HG03159 (cell line): ENCODE results near the gene MPP2.
"Not testable (repeated sequence)": the region's sequence is repeated elsewhere in the genome, so short reads cannot be mapped to it uniquely, and the experiment has no call there.

ENCODE experiments used
- ATAC-seq: cut with Tn5 transposase; IDR thresholded peaks from one replicate; pipeline ENCODE4 v1.9.1; 2021; ENCODE audit warnings: mild to moderate bottlenecking, moderate library complexity; ENCODE audit not compliant: unreplicated experiment

Gene MPP2, protein sequence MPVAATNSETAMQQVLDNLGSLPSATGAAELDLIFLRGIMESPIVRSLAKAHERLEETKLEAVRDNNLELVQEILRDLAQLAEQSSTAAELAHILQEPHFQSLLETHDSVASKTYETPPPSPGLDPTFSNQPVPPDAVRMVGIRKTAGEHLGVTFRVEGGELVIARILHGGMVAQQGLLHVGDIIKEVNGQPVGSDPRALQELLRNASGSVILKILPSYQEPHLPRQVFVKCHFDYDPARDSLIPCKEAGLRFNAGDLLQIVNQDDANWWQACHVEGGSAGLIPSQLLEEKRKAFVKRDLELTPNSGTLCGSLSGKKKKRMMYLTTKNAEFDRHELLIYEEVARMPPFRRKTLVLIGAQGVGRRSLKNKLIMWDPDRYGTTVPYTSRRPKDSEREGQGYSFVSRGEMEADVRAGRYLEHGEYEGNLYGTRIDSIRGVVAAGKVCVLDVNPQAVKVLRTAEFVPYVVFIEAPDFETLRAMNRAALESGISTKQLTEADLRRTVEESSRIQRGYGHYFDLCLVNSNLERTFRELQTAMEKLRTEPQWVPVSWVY

DNA sequence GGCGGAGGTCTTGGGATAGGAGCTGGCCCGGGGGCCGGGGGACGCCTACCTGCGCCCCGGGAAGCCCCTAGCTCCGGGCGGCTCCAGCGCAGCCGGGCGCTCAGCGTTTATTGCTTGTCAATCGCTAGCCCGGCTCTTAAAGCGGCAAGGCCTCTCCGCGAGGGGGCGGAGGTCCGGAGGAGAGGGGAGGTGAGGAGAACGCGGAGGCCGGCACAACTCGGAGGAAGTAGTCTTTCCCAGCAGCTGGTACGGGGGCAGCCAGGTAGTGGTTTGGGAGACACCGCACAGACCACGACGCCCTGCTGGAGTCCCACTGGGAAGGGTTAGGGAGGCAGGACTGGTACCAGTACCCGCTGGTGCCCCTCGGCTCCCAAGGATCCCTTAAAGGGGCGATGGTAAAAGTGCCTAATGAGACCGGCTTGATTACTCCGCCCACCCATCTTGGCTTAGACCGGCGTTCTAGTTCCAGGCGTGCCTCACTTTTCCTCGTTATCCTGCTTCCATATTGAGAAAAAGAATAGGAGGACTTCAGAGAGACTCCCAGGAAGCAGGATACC lies at the start of gene MPP2:
Gene MPP2, minus strand, starts transcription at position 112 of the 557 bp plus-strand sequence. CDS start 3,076 bp downstream, outside the sequence.
- no peak for ATAC-seq

DNA sequence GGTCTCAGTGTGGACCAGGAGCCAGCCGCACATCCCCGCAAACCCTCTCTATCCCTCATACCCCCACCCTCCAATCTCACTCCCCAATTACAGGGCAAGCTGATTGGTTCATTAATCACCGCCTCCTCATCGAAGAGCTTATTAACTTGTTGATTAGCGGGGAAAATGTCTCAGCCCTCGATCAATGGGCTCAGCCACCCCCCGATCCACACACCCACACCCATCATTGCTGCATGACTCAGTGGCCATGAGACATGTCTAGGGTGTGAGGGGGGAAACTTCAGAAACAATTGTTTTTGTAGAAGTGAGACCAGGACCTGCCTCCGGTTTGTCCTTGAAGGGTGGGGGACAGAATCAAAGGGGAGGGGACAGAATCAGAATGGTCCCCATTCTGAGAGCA lies 48.9 kb upstream of the MPP2 start:
- no peak for ATAC-seq

DNA sequence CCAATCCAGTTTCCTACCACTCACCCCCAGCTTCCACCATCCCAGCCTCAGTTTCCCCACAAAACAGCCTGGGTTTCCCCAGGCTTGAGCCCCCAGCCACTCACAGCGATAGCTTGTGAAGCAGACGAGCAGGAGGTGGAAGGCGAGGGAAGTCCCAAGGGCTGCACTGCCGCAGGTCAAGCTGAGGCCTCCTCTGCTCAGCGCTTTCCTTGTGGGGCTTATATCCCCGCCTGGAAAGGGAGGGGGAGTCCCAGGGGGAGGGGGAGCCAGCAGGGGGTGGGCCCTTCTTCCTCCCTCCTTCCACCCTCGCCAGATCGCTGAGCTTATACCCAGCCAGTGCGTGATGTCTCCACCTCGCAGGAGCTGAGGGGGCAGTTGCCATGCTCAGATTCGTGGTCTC lies 46.4 kb upstream of the MPP2 start, which contains the start of gene PYY:
Gene PYY, minus strand, starts transcription at position 195 of the 400 bp plus-strand sequence. CDS start 457 bp downstream, outside the sequence.
- no peak for ATAC-seq

DNA sequence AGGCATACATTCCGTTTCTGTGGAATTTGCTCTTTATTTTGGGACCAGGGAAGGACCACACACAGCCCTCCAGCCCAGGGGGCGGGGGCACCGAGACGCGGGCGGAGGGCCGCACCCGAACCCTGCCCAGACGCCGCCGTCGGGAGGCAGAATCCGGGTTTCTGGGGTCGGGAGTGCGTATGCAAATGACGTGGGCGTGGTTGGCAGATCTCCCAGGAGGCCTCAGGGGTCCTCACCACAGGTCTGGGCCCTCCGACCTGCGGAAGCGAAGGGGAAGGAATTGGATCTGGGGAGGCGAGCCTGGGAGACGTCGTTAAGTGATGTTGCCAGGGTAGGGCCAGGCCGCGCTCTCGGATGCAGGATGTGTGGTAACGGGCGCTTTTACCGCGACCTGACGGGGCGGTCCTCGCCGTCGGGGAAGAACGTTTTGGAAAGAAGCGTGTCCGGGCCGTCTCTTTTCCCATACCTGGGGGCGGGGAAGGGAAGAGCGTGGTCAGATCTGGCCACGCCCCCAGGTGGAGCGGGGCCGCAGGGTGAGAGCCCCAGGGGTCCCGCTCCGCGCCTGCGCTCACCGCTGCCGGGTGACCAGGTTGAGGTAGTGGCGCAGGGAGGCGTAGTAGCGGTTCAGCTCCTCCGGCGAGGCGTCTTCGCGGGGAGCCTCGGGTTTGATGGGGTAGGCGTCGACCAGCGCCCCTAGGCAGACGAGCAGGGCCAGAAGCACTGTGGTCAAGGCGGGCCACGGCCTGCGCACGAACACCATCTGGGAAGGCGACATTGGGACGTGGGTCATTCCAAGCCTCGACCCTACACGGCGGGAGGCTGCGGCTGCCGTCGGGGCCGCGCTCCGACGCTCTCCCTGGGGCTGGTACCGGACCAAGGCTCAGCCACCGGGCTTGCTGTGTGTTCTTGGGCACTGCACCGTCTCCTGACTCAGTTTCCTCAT lies 45.7 kb upstream of the MPP2 start:
- no peak for ATAC-seq

DNA sequence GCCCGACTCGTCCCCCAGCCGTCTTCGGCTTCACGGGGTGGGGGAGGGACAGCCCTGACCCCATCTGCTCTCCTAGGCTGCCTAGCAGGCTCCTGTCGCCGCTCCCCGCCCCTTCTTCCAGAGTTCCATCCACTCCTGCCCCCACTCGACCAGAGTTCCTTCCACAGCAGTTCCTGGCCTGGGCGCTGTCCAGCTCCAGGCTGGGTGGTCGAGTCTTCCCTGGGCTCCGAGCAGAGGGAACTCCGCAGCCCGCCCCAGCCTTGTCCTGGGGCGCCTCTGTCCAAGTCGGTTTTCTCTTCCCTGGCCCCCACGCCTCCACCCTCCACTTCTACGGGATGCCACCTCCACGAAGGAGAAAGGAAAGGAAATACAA lies 45.0 kb upstream of the MPP2 start:
- no peak for ATAC-seq

DNA sequence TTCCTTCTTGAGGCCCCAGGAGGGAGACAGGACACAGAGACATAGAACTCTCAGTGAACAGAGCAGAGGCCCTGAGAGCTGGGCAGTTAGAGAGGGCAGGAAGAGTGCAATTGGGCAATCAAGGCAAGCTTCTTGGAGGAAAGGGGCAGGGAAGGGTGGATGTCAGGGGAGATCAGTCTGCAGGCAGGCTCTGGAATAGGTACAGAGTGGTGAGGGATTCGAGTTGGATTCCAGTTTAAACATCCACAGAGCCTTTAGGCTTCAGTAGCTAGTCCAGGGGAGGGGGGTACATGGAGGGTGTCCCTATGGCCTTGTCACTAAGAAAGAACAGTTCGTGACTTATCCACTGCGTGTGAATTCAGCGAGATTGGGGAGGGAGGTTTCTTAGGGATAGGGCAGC lies 44.4 kb upstream of the MPP2 start:
- no peak for ATAC-seq

DNA sequence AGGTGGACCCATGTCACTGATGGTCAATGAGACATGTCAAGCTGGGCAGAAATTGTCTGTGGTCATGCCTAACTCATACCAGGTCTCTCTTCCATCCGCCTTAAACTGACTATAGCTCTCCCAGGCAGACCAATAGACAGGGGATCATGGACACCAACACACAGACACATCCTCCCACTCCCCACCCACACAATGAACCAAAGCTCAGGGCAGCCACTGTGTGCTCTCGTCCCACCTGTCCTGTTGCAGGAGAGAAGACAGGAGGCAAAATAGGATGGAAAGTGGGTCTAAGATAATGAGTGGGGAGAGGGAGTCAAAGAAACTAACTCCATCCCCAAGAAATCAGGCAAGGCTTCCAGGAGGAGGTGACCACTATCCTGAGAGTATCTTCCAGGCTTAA lies 43.2 kb upstream of the MPP2 start:
- no peak for ATAC-seq

DNA sequence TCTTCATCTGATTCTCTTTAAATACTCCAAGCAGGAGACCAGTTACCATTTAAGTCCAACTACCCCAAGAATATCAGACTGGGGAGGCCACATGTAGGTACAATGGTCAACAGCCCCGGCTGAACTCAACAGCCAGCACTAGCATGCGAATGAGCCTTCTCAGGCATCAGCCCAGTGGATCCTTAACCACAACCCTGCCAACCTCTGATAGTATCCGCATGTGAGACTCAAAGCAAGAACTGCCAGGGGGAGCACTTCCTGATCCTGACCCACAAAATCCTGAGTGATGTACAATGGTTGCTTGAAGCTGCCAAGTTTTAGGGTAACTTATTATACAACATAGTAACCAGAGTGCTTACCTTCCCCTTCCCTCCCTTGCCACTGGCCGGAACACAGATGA lies 42.4 kb upstream of the MPP2 start:
- ATAC-seq: no peak

DNA sequence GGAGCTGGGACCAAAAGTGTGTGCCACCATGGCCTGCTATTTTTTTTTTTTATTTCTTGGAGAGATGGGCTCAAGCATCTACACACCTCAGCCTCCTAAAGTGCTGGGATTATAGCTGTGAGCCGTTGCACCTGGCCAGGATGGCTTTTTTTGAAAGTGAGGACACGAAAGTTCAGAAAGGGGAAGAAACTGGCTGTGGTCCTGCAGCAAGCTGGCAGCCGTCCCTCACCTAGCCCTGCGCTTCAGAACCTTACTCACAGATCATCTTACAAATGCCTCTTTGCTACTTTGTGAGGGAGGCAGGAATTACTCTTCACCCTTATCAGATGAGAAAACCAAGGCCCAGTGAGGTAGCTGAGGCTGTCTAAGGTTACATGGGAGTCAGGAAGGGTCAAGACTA lies 39.4 kb upstream of the MPP2 start:
- ATAC-seq: no peak

DNA sequence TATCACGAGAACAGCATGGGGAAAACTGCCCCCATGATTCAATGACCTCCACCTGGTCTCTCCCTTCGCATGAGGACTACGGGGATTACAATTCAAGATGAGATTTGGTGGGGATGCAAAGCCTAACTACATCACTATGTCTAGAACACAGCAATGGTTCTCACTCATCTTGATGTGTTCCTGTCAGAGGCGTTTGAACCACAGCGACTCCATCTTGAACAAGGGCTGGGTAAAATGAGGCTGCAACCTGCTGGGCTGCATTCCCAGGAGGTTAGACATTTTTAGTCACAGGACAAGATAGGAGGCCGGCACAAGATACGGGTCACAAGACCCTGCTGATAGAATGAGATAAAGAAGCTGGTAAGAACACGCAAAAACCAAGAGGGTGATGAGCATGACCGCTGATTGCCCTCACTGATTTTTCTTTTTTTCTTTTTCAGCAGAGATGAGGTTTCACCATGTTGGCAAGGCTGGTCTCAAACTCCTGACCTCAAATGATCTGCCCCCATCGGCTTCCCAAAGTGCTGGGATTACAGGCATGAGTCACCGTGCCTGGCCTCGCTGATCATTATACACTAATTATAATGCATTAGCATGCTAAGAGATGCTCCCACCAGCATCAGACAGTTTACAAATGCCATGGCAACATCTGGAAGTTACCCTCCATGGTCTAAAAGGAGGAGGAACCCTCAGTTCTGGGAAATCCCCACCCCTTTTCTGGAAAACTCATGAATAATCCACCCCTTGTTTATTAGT lies 37.9 kb upstream of the MPP2 start:
- ATAC-seq: no peak

DNA sequence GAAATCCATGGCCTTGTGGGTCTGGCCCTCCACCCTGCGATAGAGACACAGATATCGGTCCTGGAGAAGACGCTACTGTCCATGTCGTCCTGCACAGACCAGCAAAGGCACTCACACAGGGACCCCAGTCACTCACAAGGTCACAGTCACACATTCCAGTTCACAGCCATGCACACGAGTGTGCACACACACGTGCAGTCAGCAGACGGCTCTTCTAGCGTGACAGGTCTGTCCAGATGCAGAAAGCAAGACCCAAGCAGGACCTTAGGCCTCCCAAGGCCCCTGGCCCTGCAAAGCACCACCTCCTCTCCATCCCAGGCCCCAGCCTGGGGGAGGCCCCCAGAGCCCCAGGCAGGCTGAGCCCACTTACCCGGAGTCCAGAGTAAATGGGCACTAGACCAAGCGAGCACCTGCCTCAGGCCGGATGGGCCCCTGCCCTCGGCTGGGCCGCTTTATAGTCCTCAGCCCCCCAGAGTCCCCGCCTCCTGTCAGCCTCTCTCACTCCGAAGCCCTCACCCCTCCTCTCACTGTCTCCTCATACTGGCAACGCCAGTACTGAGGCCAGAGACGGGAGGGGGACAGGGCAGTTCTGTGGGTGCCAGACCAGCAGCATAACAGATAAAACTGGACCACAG lies 34.8 kb upstream of the MPP2 start, which contains the start of gene PPY:
Gene PPY, minus strand, starts transcription at position 426 of the 635 bp plus-strand sequence. CDS start 822 bp downstream, outside the sequence.
- ATAC-seq: no peak

DNA sequence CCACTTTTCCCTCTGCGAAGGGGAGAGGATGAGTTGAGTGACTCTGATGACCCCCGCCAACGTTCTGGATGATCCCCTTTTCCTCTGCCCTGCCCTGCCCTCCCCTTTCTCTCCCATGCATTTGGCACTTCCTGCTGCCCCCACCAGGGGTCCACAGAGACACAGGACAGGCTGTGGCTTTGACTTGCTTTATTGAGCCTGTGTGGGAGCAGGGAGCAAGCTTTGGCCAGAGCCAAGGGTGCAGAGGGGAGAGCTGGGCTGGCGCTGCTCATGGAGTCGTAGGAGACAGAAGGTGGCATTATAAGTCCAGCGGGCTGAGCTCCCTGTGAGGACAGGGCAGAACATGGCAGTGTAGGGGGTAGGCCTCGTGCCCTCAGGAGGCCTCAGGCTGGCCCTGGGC lies 33.3 kb upstream of the MPP2 start:
- no peak for ATAC-seq

DNA sequence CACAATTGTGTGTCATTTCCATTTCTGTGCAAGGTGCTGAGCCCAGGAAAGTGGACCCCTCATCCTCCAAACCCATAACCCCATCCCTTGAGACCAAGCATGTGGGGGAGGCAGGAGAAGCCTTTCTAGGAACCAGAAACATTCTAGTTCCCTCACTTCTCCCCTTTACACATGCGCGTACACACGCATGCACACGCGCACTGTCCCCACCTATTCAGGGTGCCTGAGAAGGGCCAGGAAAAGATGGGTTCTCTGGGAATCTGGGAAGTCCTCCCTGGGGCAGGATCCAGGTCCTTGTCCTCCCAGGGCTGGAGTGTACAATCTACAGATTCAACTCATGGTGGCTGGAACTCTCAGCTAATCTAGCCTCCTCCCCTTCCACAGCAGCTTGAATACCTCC lies 32.5 kb upstream of the MPP2 start:
- ATAC-seq: no peak

DNA sequence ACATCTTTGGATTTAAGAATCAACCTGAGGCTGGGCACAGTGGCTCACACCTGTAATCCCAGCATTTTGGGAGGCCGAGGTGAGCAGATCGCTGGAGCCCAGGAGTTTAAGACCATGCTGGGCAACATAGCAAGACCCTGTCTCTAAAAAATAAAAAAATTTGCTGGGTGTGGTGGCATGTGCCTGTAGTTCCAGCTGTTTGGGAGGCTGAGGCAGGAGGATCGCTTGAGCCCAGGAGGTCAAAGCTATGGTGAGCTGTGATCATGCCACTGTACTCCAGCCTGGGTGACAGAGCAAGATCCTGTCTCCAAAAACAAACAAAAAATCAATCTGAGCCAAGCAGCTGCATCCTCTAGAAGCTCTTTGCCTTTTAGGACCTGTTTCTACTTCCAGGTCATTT lies 32.1 kb upstream of the MPP2 start:
- not testable (repeated sequence) for ATAC-seq

DNA sequence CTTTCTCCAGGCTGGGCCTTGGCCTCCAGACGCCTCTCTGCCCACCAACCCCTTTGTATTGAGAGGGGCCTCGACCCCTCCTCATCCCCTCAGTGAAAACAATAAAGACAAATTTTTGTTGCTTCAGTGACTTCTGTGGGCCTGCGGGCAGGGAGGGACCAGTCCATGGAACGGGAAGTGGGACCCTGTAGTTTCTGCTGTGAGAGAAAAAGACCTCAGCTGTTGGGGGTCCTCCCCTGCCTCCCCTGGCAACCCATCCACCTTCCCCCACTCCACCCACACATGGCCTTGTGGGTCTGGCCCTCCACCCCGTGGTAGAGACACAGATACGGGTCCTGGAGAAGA lies 31.5 kb upstream of the MPP2 start:
- no peak for ATAC-seq

DNA sequence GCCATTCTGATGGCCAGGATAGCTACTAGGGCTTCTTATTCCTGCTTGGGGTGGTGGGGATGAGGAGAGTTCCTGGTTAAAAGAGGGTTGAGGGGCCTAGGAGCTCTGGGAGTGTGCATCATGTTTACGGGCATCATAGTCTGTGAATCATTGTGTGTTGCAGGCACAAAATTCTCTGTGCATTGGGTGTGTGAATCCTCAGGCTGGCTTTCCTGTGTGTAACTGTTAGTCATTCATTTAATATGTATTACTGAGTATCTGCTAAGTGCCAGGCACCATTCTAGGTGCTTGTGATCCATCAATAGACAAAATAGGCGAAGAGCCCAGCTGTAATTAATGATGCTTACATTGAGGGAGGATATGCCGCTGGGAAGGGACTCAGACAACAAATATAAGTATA lies 29.1 kb upstream of the MPP2 start:
- ATAC-seq: no peak

DNA sequence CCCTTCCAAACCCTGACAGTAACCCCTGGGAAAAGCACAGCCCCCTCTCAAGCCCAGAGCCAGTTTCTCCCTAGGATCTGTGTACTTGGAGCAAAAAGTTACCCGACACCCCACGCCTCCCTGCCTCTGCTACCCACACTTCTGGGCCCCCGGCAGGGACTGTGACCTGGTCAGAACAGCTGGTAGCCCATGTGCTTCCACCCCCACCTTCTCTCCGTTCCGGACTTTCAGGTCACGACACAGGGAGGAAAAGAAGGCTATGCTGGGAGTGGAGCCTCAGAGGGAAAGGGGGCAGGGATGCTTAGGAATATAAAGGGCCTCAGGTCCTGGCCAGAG lies 28.6 kb upstream of the MPP2 start:
- no peak for ATAC-seq

DNA sequence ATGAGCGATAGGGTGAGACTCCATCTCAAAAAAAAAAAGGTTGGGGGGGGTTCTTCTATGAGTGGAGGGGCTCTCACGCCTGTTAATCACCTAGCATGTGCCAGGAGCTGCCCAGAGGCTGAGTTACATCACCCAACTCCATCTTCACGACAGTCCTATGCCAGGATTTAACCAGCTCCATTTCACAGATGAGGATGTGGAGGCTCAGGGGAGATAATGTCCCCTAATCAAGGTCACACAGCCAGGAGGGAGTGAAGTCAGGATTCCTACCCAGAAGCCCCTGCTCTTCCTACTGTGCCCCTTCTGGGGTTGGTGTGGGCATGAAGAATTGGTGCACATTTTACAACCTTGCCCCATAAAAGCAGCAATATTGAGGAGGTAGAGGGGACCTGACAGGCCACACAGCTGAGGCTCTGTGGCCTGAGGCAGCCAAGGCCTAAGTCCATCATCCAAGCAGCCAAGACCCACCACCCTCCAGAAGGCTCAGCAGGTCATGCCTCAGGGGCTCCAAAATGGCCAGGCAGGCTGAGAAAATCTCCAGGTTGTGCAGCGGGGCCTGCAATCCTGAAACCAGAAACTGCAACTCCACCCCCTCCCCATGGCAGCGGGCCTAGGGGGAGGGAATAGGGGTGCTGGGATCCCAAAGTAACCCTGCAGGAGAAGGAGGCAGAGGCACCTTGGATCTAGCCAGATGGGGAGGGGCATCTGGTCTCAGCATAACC lies 28.0 kb upstream of the MPP2 start:
- no peak for ATAC-seq

DNA sequence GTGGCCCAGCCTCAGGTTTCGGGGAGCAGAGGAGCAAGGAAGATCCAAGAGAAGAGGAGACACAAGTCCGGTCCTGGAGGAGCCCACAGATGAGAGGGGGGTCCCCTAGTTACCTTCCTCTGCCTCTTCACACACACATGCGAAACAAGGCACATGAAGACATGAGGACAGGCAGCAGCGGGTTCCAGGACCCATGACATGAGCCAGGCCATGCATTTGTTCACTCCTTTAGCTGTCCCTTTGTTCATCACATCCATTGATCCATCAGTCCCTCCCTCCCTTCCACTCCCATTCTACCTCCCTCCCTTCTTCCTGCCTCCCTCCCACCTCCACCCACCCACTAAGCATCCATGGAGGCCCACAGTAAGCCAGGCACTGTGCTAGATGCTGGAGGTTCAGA lies 25.6 kb upstream of the MPP2 start:
- no peak for ATAC-seq

DNA sequence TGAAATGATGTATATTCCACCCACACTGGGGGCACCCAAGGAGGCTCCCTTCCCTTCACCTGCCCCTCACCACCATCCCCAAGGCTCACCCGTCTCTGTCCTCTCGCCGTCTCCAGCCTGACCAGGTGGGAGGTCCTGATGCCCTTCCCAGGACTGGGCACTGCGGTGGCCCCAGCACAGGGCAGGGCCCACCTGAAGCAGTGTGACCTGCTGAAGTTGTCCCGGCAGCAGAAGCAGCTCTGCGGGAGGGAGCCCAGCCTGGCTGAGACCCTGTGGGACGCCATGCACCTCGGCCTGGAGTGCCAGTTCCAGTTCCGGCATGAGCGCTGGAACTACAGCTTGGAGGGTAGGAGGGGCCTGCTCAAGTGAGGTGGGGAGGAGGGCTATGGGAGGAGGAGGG lies 25.0 kb upstream of the MPP2 start:
- ATAC-seq: no peak
